ENCODE results near the gene ERLEC1. TPM values are rescaled to one million over a fixed set of nuclear protein-coding genes. Genes with fewer than 3 reads are reported as not detected.
A peak's percentile ranks its signal among the peaks of the same experiment; 100 is the strongest.

ERLEC1 gene
- total RNA-seq, 1 experiment from 2014 or later: 21.6 TPM

DNA sequence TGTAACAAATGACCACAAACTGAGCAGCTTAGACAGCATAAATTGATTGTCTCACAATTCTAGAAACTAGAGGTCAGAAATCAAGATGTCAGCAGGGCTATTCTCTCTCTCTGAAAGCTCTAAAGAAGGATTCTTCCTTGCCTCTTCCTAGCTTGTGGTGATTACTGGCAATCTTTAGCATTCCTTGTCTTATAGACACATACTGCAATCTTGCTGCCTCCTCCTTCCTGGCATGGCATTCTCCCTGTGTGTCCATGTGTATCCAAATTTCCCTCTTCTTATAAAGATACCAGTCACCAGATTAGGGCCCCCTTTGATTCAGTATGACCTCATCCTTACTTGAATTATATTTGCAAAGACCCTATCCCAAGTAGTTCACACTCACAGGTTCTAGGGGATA is 2.4 kb upstream of the ERLEC1 start:
- no peak overlapping the region for H2AFZ ChIP-seq (ENCODE audit: low read length)
- H4K20me1 ChIP-seq (ENCODE audit: control insufficient read depth, insufficient read depth, insufficient read length): peaks cover 5% of the 10 kb centered on the region
- no peak for DNase-seq
- no peak overlapping the region for H2BK12ac ChIP-seq (ENCODE audit: insufficient read length, low read depth, low read length)
- H2BK15ac ChIP-seq (ENCODE audit: low read depth, low read length): no peak overlapping the region
- H3K4ac ChIP-seq (ENCODE audit: low read depth, low read length): no peak overlapping the region
- H3K23ac ChIP-seq (ENCODE audit: insufficient read length, low read depth, low read length): no peak overlapping the region
- no peak overlapping the region for H3K14ac ChIP-seq (ENCODE audit: insufficient read depth, low read length)
- H3T11ph ChIP-seq (ENCODE audit: low read length): no peak overlapping the region
- H3K4me2 ChIP-seq (ENCODE audit: insufficient read depth, insufficient read length, low read length): no peak overlapping the region
- Mint-ChIP-seq H3K27me3 (ENCODE audit: low read depth) (no peaks in the 10 kb centered on the region), H3K4me3 (peak overlapping the region; percentile 97 to 99; a peak in 4 of 5 replicates), H3K27ac (peak overlapping the region in 2 of 3 experiments; percentile 30 to 38; a peak in 4 of 7 replicates), H3K9me3 (no peaks in the 10 kb centered on the region), H3K4me1 (peaks cover 41 to 43% of the 10 kb centered on the region in 2 experiments), H3K36me3 (ENCODE audit: insufficient read depth in 1 of 3, low read depth in 3 of 3) (peaks cover 12 to 23% (median 16%) of the 10 kb centered on the region in 3 experiments; a peak in 6 of 7 replicates)
- H3K9me3 ChIP-seq (ENCODE audit: control insufficient read depth, low read depth, low read length): no peaks in the 10 kb centered on the region
- H3K18ac ChIP-seq (ENCODE audit: insufficient read length, low read depth, low read length): no peak overlapping the region
- H4K5ac ChIP-seq (ENCODE audit: insufficient read length, low read depth, low read length): no peak overlapping the region
- H3K27ac ChIP-seq (ENCODE audit: insufficient read length, low read depth, low read length): no peak overlapping the region
- peaks cover 33% of the 10 kb centered on the region; the same call in 1 of the 2 replicates for H3K79me2 ChIP-seq (ENCODE audit: insufficient read depth, low read length)
- no peak overlapping the region for H2BK120ac ChIP-seq (ENCODE audit: low read depth, low read length, poor library complexity, severe bottlenecking)
- peaks cover 10% of the 10 kb centered on the region for H3K79me1 ChIP-seq (ENCODE audit: insufficient read depth, low read depth, low read length, poor library complexity, severe bottlenecking)
- no peak overlapping the region for H3K9ac ChIP-seq (ENCODE audit: extremely low read depth, insufficient read length, low read length)
- no peaks in the 10 kb centered on the region for H3K4me1 ChIP-seq (ENCODE audit: insufficient read depth, low read length)
- no peak for TF ChIP-seq CTCF (conservative IDR thresholded peaks at IDR 0.05)
- peaks cover 15% of the 10 kb centered on the region for H3K23me2 ChIP-seq (ENCODE audit: insufficient read length, low read depth, low read length, poor library complexity, severe bottlenecking)
- no peak overlapping the region for H4K8ac ChIP-seq (replicated peaks; ENCODE audit: insufficient read length, low read depth, low read length)
- no peak overlapping the region for H4K91ac ChIP-seq (ENCODE audit: insufficient read length, low read depth, low read length)
- no peak overlapping the region for H2BK20ac ChIP-seq (ENCODE audit: low read depth, low read length, poor library complexity, severe bottlenecking)
- no peak overlapping the region for H2AK5ac ChIP-seq (ENCODE audit: insufficient read length, low read length)
- no peak overlapping the region for H3K56ac ChIP-seq (ENCODE audit: insufficient read length, low read depth, low read length)
- H2BK5ac ChIP-seq (ENCODE audit: insufficient read length, low read length): no peak overlapping the region
- no peaks in the 10 kb centered on the region for H3K27me3 ChIP-seq (ENCODE audit: insufficient read depth, low read length)
